OCI-LY1 (cell line): ENCODE data around the gene LPCAT1.

Source experiments
- H2AFZ ChIP-seq: fragments of 200-600 bp; sonication (generic), shearing (Covaris generic); 2 replicates; pipeline ENCODE4 v1.6.0; 2014; ENCODE audit warnings: antibody characterized with exemption, mild to moderate bottlenecking, low read length
- H3F3A ChIP-seq: fragments of 200-600 bp; sonication (generic), shearing (Covaris generic); 2 replicates; pipeline ENCODE4 v1.6.0; 2014; ENCODE audit warnings: mild to moderate bottlenecking, antibody characterized with exemption, low read length, moderate library complexity; ENCODE audit not compliant: insufficient read depth
- H3K27ac ChIP-seq: fragments of 200-600 bp; sonication (generic); 2 replicates; pipeline ENCODE4 v1.5.1; 2014; ENCODE audit warnings: low read length, mixed run types, mild to moderate bottlenecking, low read depth; ENCODE audit not compliant: poor library complexity, severe bottlenecking
- H3K27me3 ChIP-seq: fragments of 200-600 bp; sonication (generic); 2 replicates; pipeline ENCODE4 v1.6.0; 2014; ENCODE audit warnings: antibody characterized with exemption, mild to moderate bottlenecking, low read length, moderate library complexity; ENCODE audit not compliant: insufficient read depth
- H3K36me3 ChIP-seq: fragments of 200-600 bp; sonication (generic); 2 replicates; pipeline ENCODE4 v1.6.1; 2014; ENCODE audit warnings: mild to moderate bottlenecking, antibody characterized with exemption, low read length, moderate library complexity, mixed read lengths; ENCODE audit not compliant: insufficient read depth
- H3K4me1 ChIP-seq: fragments of 200-600 bp; sonication (generic); 2 replicates; pipeline ENCODE4 v1.5.1; 2014; ENCODE audit warnings: mild to moderate bottlenecking, low read length, moderate library complexity; ENCODE audit not compliant: insufficient read depth, severe bottlenecking
- H3K4me2 ChIP-seq: fragments of 200-600 bp; sonication (generic), shearing (Covaris generic); 2 replicates; pipeline ENCODE4 v1.6.1; 2014; ENCODE audit warnings: low read length
- H3K4me3 ChIP-seq: fragments of 200-600 bp; sonication (generic); 2 replicates; pipeline ENCODE4 v1.5.1; 2014; ENCODE audit warnings: low read length, low read depth, mild to moderate bottlenecking, mixed read lengths; ENCODE audit not compliant: poor library complexity, severe bottlenecking
- H3K79me2 ChIP-seq: fragments of 200-600 bp; shearing (Covaris generic); 2 replicates; pipeline ENCODE4 v1.6.1; 2016; ENCODE audit warnings: mixed run types, low read length, mixed read lengths; ENCODE audit not compliant: insufficient read depth
- H3K9ac ChIP-seq: fragments of 200-600 bp; sonication (generic), shearing (Covaris generic); 2 replicates; pipeline ENCODE4 v1.6.1; 2014; ENCODE audit warnings: mild to moderate bottlenecking, low read length, mixed read lengths
- H3K9me2 ChIP-seq: fragments of 200-600 bp; sonication (generic), shearing (Covaris generic); 2 replicates; pipeline ENCODE4 v1.6.1; 2014; ENCODE audit warnings: low read depth, mild to moderate bottlenecking, low read length, mixed read lengths
- H3K9me3 ChIP-seq: fragments of 200-600 bp; shearing (Covaris generic); 2 replicates; pipeline ENCODE4 v1.6.1; 2014; ENCODE audit warnings: low read length, mixed read lengths
- H4K20me1 ChIP-seq: fragments of 200-600 bp; sonication (generic), shearing (Covaris generic); 2 replicates; pipeline ENCODE4 v1.6.0; 2016; ENCODE audit warnings: mild to moderate bottlenecking, low read length; ENCODE audit not compliant: insufficient read depth
- CTCF ChIP-seq: fragments of 200-600 bp; sonication (generic), shearing (Covaris generic); IDR thresholded peaks from 2 replicates; pipeline ENCODE4 v1.5.1; 2017; ENCODE audit warnings: mild to moderate bottlenecking, antibody characterized with exemption, low read length, moderate library complexity, mixed read lengths
- EZH2 ChIP-seq: fragments of 200-600 bp; sonication (generic), shearing (Covaris generic); IDR thresholded peaks from 2 replicates; pipeline ENCODE4 v1.8.0; 2017; ENCODE audit warnings: borderline replicate concordance, mixed run types, mild to moderate bottlenecking, antibody characterized with exemption, low read length, moderate library complexity, mixed read lengths

Gene LPCAT1

DNA sequence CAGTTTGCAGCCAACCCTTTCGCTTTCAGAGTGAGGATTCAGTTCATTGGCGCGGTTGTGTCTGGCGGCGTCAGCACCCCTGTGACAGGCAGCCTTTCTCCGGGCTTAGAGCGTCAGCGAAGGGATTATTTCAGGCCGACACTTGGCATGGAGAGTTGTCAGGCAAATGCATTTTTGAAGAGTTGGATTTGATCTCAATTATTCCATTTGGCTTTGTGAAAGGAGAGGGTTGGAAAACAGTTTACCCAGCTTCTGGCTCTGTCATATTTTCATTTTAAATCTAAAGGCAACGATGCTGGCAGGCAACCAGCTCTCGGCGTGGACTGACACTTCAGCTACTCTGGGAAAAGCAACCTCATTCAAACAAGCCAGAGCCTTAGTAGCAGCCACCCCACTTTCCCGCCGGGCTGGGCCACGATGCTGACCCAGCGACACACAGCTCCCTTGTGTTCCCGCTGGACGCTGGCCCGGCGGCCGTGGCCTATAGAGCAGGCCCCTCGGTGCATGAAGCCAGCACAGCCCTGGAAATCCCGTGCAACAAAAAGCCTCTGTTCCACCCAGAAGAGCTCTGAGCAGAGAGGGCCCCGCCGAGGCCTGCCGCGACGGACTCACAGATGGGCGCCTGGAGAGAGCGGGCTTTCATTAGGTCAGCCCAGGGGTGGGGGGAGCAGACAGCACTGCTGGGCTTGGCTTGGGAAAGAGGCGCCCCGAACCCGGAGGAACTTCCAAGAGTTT lies 28.9 kb upstream of the LPCAT1 start:
- H3K27me3 ChIP-seq, result peaks cover 9% of the 10 kb centered on the region
- no peaks in the 10 kb centered on the region for H3F3A ChIP-seq
- H3K9ac ChIP-seq, result no peak overlapping the region
- H3K4me3 ChIP-seq, result no peak overlapping the region
- H3K9me3 ChIP-seq, result no peaks in the 10 kb centered on the region
- no peaks in the 10 kb centered on the region for H3K36me3 ChIP-seq
- H3K9me2 ChIP-seq, result no peaks in the 10 kb centered on the region
- H2AFZ ChIP-seq, result no peak overlapping the region
- H3K27ac ChIP-seq, result no peak overlapping the region
- no peaks in the 10 kb centered on the region for H4K20me1 ChIP-seq
- no peaks in the 10 kb centered on the region for H3K4me1 ChIP-seq
- no peak overlapping the region for H3K4me2 ChIP-seq
- H3K79me2 ChIP-seq, result no peaks in the 10 kb centered on the region
- no peak for TF ChIP-seq EZH2
- TF ChIP-seq CTCF, result no peak

GRCh38 chr5:1551426-1552301 lies 27.9 kb upstream of the LPCAT1 start:
- H4K20me1 ChIP-seq, result no peaks in the 10 kb centered on the region
- TF ChIP-seq CTCF (no peak), EZH2 (no peak)
- no peak overlapping the region for H3K4me2 ChIP-seq
- no peak overlapping the region for H3K4me3 ChIP-seq
- no peak overlapping the region for H3K9ac ChIP-seq
- no peaks in the 10 kb centered on the region for H3K79me2 ChIP-seq
- H3K27me3 ChIP-seq, result peaks cover 9% of the 10 kb centered on the region
- no peaks in the 10 kb centered on the region for H3K9me3 ChIP-seq
- H3K27ac ChIP-seq, result no peak overlapping the region
- H2AFZ ChIP-seq, result no peak overlapping the region
- no peaks in the 10 kb centered on the region for H3K9me2 ChIP-seq
- no peaks in the 10 kb centered on the region for H3K4me1 ChIP-seq
- no peaks in the 10 kb centered on the region for H3K36me3 ChIP-seq
- no peaks in the 10 kb centered on the region for H3F3A ChIP-seq

DNA sequence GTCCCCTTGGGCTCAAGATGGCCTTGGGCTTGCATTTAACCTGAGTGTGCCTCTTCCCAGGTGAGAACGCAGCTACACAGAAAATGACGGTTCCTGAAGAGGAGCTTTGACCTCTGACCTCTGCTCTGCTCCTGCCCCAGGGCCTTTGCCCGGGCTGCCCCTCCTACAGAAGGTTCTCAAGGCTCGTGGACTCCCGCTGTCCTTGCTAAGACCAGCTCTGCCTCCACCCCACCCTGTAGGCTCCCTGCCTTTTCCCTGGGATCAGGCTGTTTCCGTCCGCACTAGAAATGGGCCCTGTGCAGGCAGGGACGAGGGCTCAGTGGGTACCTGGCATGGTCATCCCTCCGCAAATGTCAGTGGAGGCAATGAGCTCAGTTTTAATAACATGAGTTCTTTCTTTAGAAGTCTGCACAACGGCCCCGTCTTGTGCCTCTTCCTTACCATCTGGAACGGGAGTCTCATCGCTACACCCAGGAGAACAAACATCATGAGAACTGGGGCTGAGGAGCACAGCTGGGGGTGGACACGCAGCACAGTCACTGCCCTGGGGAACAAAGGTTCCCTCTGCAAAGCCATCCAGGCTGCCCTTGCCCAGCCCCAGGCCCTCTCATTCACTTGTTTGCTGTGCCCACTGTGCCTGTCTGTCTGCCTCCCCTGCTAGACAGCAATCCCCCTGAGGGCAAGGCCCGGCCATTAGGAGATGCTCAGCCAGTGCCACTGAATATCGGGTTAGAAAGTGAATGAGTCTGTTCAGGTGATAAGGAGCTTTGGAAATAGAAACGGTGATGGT lies 26.7 kb upstream of the LPCAT1 start:
- Histone ChIP-seq H3K9me2 (no peaks in the 10 kb centered on the region), H3K4me2 (no peak overlapping the region), H3K36me3 (no peaks in the 10 kb centered on the region), H3F3A (no peaks in the 10 kb centered on the region), H3K9me3 (no peaks in the 10 kb centered on the region), H3K4me3 (no peak overlapping the region), H4K20me1 (no peaks in the 10 kb centered on the region), H3K27ac (no peak overlapping the region), H3K9ac (no peak overlapping the region), H3K79me2 (no peaks in the 10 kb centered on the region), H3K27me3 (peaks cover 9% of the 10 kb centered on the region), H3K4me1 (no peaks in the 10 kb centered on the region), H2AFZ (no peak overlapping the region)
- TF ChIP-seq EZH2 (no peak), CTCF (no peak)
